Keratinocyte (primary cell): ENCODE measurements around the gene ARHGEF3. TPM values are rescaled to one million over a fixed set of nuclear protein-coding genes. Genes with fewer than 3 reads are reported as not detected.

ENCODE experiments used
- DNase-seq: peaks from one replicate; pipeline ENCODE4 v3.0.0-alpha.2; 2011; ENCODE audit warnings: low read depth, missing footprints, low spot score
- FAIRE-seq: peaks from 2 replicates; lab custom pipeline; 2011; peaks lifted over from hg19 to GRCh38; lab: Jason Lieb, UNC
- H2AFZ ChIP-seq: 2 replicates; pipeline ENCODE4 v1.6.0; 2012; ENCODE audit warnings: low read length, control low read depth, inconsistent platforms; ENCODE audit not compliant: control insufficient read depth
- H3K27ac ChIP-seq: 2 replicates; pipeline ENCODE4 v1.5.1; 2011; ENCODE audit warnings: low read length; ENCODE audit not compliant: control insufficient read depth, insufficient read depth
- H3K27me3 ChIP-seq: 3 replicates; pipeline ENCODE4 v1.6.0; 2011; ENCODE audit warnings: low read length; ENCODE audit not compliant: control insufficient read depth, insufficient read depth; ENCODE audit errors: extremely low read depth
- H3K36me3 ChIP-seq, 2 experiments: 2 replicates in 1 of 2; 3 replicates in 1 of 2; pipeline ENCODE4 v1.5.1; 2011; ENCODE audit warnings: low read length in 2 of 2, mild to moderate bottlenecking in 1 of 2; ENCODE audit not compliant: control insufficient read depth in 2 of 2, insufficient read depth in 2 of 2; ENCODE audit errors: extremely low read depth in 1 of 2
- H3K4me1 ChIP-seq: 3 replicates; pipeline ENCODE4 v1.5.1; 2011; ENCODE audit warnings: low read length; ENCODE audit not compliant: control insufficient read depth, insufficient read depth; ENCODE audit errors: extremely low read depth
- H3K4me2 ChIP-seq: 3 replicates; pipeline ENCODE4 v1.6.0; 2011; ENCODE audit warnings: low read depth, low read length; ENCODE audit not compliant: control insufficient read depth, insufficient read depth; ENCODE audit errors: extremely low read depth
- H3K4me3 ChIP-seq, 3 experiments: fragments of 200-600 bp in 1 of 3; sonication (generic) in 1 of 3; 2 replicates in 2 of 3; 3 replicates in 1 of 3; pipeline ENCODE4 v1.5.1; 2011 to 2016; ENCODE audit warnings: low read length in 3 of 3, mild to moderate bottlenecking in 3 of 3, control low read depth in 2 of 3, inconsistent platforms in 1 of 3, low read depth in 1 of 3, mixed read lengths in 1 of 3, mixed run types in 1 of 3, moderate library complexity in 1 of 3; ENCODE audit not compliant: control insufficient read depth in 2 of 3, insufficient read depth in 2 of 3; ENCODE audit errors: extremely low read depth in 1 of 3
- H3K79me2 ChIP-seq: 2 replicates; pipeline ENCODE4 v1.6.0; 2012; ENCODE audit warnings: low read length; ENCODE audit not compliant: control insufficient read depth, insufficient read depth
- H3K9ac ChIP-seq: 3 replicates; pipeline ENCODE4 v1.6.0; 2011; ENCODE audit warnings: low read length; ENCODE audit not compliant: control insufficient read depth, insufficient read depth; ENCODE audit errors: extremely low read depth
- H3K9me1 ChIP-seq: 3 replicates; pipeline ENCODE4 v1.6.0; 2011; ENCODE audit warnings: low read length; ENCODE audit not compliant: control insufficient read depth, insufficient read depth; ENCODE audit errors: extremely low read depth
- H3K9me3 ChIP-seq: 2 replicates; pipeline ENCODE4 v1.5.1; 2012; ENCODE audit warnings: low read depth, low read length; ENCODE audit not compliant: control insufficient read depth
- H4K20me1 ChIP-seq: 3 replicates; pipeline ENCODE4 v1.6.0; 2011; ENCODE audit warnings: low read length; ENCODE audit not compliant: control insufficient read depth, insufficient read depth; ENCODE audit errors: extremely low read depth
- EZH2 ChIP-seq: IDR thresholded peaks from one replicate; pipeline ENCODE4 v1.6.1; 2012; ENCODE audit warnings: inconsistent platforms, mild to moderate bottlenecking, low read length, moderate library complexity
- dilution Hi-C: fragments of 300-500 bp; cut with MboI; formaldehyde crosslinking; loops from one replicate; pipeline ENCODE4 v1.7.0; 2020; ENCODE audit warnings: low sequenced_read_pairs; ENCODE audit not compliant: extremely low pct_ligation_motif_present
- polyA plus RNA-seq, 5 experiments: library from polyadenylated mRNA; depleted of rRNA in 3 of 5; stranded (reverse) in 3 of 5; stranded (forward) in 1 of 5; unstranded in 1 of 5; fragments of >200 nt; gene quantifications; 1 replicate in 1 of 5; 2 replicates in 3 of 5; 3 replicates in 1 of 5; pipeline versions ENCODE4 v1.2.1 to v1.2.3, GENCODE V29; 2011 to 2012; ENCODE audit warnings: missing spikeins in 2 of 5, low read depth in 1 of 5, low replicate concordance in 1 of 5
- TF ChIP-seq, protein P1 (sequence below), 3 experiments: IDR thresholded peaks in 1 of 3; conservative IDR thresholded peaks in 1 of 3; optimal IDR thresholded peaks in 1 of 3; 2 replicates in 2 of 3; 3 replicates in 1 of 3; pipeline versions ENCODE3 to v1.5.1; 2011; ENCODE audit warnings: low read length in 3 of 3, mild to moderate bottlenecking in 3 of 3, moderate library complexity in 2 of 3, control low read depth in 1 of 3, inconsistent platforms in 1 of 3; ENCODE audit not compliant: insufficient read depth in 2 of 3; ENCODE audit errors: extremely low read depth in 1 of 3

The ARHGEF3 gene
- polyA plus RNA-seq, 1 donor (not counting 4 experiments of a cell fraction or from before 2014, with no cell fraction given): 26.2 TPM

DNA sequence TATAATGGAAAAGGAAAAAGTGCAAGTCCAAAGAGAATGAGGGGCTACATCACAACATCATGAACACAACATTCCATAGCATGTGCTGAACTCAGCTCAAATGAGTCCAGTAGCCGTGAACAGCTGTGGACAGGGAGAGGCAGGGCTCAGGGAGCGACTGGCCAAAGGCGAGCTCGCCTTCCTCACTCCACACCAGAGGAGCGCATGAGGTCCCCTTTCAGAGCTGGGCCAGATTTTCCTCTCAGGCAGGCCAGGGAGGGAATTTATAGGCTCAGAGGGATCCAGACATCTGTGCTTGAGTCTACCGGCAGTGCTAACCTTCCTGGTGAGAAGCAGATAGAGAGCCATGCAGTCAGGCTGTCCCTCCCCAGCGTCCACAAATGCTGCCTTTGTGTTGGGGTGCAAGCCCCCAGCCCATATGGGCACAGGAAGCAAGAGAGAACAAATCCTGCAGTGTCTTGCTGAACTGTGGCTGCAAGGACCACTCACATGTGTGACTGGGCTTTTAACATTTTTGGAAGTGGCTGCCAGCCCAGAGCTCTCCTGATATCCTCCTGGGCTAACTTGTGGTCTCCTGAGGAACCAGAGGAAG lies 32.5 kb downstream of the ARHGEF3 start:
- Histone ChIP-seq H3K4me3 (no peak overlapping the region), H3K79me2 (peaks cover 9% of the 10 kb centered on the region), H4K20me1 (no peaks in the 10 kb centered on the region), H3K27ac (no peak overlapping the region), H3K9me3 (no peaks in the 10 kb centered on the region), H3K9ac (no peak overlapping the region), H3K9me1 (no peaks in the 10 kb centered on the region), H3K4me2 (no peak overlapping the region), H3K4me1 (no peaks in the 10 kb centered on the region), H3K36me3 (peaks cover 8 to 19% of the 10 kb centered on the region in 2 experiments), H3K27me3 (no peaks in the 10 kb centered on the region), H2AFZ (no peak overlapping the region)
- dilution Hi-C loops: no loop called here
- TF ChIP-seq, protein P1, sequence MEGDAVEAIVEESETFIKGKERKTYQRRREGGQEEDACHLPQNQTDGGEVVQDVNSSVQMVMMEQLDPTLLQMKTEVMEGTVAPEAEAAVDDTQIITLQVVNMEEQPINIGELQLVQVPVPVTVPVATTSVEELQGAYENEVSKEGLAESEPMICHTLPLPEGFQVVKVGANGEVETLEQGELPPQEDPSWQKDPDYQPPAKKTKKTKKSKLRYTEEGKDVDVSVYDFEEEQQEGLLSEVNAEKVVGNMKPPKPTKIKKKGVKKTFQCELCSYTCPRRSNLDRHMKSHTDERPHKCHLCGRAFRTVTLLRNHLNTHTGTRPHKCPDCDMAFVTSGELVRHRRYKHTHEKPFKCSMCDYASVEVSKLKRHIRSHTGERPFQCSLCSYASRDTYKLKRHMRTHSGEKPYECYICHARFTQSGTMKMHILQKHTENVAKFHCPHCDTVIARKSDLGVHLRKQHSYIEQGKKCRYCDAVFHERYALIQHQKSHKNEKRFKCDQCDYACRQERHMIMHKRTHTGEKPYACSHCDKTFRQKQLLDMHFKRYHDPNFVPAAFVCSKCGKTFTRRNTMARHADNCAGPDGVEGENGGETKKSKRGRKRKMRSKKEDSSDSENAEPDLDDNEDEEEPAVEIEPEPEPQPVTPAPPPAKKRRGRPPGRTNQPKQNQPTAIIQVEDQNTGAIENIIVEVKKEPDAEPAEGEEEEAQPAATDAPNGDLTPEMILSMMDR (optimal IDR thresholded peaks at IDR 0.05 in 1 of 3, IDR thresholded peaks at IDR 0.05 in 1 of 3, conservative IDR thresholded peaks at IDR 0.05 in 1 of 3; ENCODE audit: extremely low read depth in 1 of 3, insufficient read depth in 2 of 3, low read length in 3 of 3): no peak
- no peak for TF ChIP-seq EZH2
- DNase-seq (no peak), FAIRE-seq (no peak)

DNA sequence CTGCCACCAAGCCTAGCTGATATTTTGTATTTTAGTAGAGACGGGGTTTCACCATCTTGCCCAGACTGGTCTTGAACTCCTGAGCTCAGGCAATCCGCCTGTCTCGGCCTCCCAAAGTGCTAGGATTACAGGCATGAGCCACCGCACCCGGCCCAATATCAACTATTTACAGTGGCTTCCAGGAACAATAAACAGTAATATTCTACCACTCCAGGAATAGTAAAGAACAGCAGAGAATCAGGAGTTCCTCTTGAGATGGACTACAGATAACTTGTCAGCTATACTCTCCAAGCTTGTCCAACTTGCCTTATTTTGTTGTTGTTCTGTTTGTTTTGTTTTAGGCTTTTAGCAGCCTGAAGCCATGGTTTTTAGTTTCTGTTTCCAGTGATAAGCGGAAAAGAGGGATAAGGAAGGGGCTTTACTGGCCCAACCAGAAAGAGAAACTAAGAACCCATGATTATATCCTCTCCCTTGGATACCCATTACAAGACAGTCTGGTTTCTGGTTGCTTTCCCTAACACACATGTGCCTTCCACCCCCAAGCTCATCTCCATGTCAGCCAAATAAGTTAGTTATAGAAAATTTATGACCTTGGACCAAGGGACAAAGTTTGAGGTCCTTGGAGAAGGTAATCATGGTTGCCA lies 36.7 kb downstream of the ARHGEF3 start:
- H3K27me3 ChIP-seq: no peaks in the 10 kb centered on the region
- no peak overlapping the region for H3K4me3 ChIP-seq
- H3K27ac ChIP-seq: no peak overlapping the region
- dilution Hi-C loops: no loop called here
- FAIRE-seq (no peak), DNase-seq (no peak)
- peaks cover 0 to 6% of the 10 kb centered on the region in 2 experiments for H3K36me3 ChIP-seq
- H3K9ac ChIP-seq: no peak overlapping the region
- no peak overlapping the region for H2AFZ ChIP-seq
- no peaks in the 10 kb centered on the region for H3K4me1 ChIP-seq
- H3K4me2 ChIP-seq: no peak overlapping the region
- H3K79me2 ChIP-seq: peaks cover 14% of the 10 kb centered on the region
- TF ChIP-seq EZH2: no peak
- TF ChIP-seq, protein P1 (optimal IDR thresholded peaks at IDR 0.05 in 1 of 3, IDR thresholded peaks at IDR 0.05 in 1 of 3, conservative IDR thresholded peaks at IDR 0.05 in 1 of 3; ENCODE audit: extremely low read depth in 1 of 3, insufficient read depth in 2 of 3, low read length in 3 of 3): no peak
- H4K20me1 ChIP-seq: no peaks in the 10 kb centered on the region
- no peaks in the 10 kb centered on the region for H3K9me1 ChIP-seq
- no peaks in the 10 kb centered on the region for H3K9me3 ChIP-seq
